NCI-H2081 treated with DMSO at 0.1 percent for 48 hours (cell line): ENCODE data around the gene KLHL26.

Source experiments
- DNase-seq: peaks from one replicate; lab custom pipeline; 2025; lab: John Stamatoyannopoulos, UW

The KLHL26 gene

GRCh38 chr19:18646535-18647370, 9.9 kb downstream of the KLHL26 start:
- DNase-seq = no peak

DNA sequence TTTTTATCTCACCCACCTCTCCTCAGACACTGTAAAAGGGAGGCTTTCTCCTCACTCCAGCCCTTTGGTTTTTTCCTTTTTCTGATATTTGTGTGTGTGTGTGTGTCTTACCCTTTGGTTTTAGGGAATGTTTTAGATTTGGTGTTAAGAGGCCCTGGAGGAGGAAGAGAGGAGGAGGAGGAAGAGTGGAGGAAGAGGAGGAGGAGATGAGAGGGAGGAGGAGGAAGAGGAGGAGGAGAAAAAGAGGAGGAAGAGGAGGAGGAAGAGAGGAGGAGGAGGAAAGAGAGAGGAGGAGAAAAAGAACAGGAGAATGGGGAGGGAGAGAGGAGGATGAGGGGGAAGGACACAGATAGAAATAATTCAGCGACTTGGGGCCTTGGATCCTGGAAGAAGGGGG, 10.5 kb downstream of the KLHL26 start:
- DNase-seq = no peak

DNA sequence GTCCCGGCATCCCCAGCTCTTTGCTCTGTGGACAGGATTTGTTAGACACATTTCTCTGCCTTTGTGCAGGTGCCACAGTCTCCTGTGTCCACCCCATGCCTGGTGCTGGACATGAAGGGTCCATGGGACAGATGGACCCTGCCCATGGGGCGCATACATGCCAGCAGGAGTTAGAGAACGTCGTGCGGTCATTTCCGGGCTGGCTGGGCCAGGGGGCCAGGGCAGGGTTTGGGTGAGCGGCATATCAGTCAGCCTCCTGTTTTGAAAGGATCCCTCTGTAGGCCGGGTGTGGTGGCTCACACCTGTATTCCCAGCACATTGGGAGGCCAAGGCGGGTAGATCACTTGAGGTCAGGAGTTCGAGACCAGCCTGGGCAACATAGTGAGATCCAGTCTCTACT, 11.0 kb downstream of the KLHL26 start:
- no peak for DNase-seq

DNA sequence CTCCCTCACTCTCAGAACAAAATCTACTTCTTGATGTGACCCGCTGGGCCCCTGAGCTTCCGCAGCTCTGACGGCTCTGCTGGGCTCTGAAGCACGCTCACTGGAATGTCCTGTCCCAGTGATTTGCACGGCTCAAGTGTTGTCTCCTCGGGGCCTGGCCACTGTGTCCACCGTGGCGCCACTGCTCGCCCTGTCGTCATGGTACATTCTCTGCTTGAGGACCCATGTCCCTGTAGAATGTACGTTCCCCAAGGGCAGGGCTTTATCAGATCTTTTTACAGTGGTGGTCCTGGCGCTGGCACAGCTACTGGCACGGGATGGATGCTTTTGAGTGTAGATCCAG, 12.1 kb downstream of the KLHL26 start:
- DNase-seq = no peak

DNA sequence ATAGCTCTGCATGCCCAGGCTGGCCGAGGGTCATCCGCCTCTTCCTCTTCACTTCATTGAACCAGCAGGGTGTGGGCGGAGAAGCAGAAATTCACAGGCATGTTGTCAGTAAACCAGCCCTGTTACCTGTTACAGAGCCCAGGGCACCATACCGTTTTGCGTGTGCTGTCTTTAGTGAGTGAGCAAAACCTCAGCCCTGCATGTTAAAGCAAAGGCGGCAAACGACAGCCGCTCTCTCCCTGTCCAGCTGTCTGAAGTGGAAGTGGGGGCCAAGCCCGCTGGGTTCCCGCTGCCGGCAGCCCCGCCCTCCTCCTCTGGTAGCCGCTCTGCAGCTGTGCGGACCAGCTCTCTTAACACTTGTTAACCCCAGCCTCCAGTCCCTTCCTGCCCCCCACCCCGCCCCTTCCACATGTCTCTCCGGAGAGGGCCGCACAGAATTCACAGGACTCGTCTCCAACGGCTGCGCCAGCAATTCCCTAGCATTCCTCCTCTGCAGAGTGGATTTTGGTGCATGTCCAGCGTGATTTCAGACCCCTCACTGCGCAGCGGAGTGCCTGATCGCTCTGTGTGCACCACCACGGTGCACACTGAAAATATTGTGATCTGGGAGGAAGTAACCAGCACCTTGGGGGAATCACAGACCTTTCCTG, 12.7 kb downstream of the KLHL26 start:
- DNase-seq = no peak

GRCh38 chr19:18650021-18650390, 13.2 kb downstream of the KLHL26 start:
- DNase-seq = no peak

- no peak for DNase-seq
These were observed 13.7 kb downstream of the KLHL26 start for GRCh38 chr19:18650468-18651041.

GRCh38 chr19:18651300-18651699, 14.5 kb downstream of the KLHL26 start:
- DNase-seq = no peak

- DNase-seq = no peak
These were observed 14.9 kb downstream of the KLHL26 start for GRCh38 chr19:18651733-18652132.

- no peak for DNase-seq
These were observed 17.0 kb downstream of the KLHL26 start for GRCh38 chr19:18653853-18654252.

DNA sequence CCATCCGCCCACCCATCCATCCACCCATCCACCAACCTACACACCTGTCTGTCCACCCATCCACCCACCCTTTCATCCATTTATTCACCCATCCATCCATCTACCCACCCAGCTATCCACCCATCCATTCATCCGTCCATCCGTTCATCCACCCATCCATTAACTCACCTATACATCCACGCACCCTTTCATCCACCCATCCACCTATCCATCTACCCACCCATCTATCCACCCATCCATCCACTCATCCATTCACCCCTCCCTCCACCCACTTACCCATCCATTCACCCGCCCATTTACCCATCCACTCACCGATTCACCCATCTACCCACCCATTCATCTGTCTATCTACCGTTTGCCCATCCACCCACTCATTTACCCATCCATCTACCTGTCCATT, 17.6 kb downstream of the KLHL26 start:
- DNase-seq = no peak

DNA sequence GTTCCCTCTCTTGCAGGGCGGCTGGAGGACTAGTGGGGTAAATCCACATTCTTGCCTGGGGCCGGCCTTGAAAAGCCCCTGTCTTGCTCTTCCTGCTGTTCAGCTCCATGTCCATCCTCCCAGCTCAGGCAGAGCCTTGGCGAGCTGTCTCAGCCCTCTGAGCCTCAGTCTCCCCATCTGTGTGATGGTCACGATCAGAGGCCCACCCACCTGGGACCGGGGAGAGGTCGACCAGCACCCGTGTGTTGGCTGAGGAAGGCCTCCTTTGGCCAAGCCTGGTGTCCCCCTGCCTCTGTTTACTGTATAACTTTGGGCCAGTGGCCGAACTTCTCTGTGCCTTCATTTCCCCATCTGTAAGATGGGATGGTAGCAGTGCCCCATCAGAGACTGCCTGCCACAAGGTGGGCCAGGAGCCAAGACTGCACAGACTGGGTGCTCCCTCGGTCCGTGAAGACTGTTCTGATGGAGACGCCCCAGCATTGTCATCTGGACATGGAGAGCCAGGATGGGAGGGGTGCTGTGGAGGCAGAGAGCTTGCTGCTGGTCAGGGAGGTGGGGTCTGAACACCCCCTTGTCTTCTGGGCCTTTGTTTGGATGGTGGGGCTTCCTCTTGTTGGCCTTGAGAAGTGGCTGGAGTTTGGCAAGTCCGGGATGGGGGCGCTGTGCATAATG, 18.5 kb downstream of the KLHL26 start:
- no peak for DNase-seq

DNA sequence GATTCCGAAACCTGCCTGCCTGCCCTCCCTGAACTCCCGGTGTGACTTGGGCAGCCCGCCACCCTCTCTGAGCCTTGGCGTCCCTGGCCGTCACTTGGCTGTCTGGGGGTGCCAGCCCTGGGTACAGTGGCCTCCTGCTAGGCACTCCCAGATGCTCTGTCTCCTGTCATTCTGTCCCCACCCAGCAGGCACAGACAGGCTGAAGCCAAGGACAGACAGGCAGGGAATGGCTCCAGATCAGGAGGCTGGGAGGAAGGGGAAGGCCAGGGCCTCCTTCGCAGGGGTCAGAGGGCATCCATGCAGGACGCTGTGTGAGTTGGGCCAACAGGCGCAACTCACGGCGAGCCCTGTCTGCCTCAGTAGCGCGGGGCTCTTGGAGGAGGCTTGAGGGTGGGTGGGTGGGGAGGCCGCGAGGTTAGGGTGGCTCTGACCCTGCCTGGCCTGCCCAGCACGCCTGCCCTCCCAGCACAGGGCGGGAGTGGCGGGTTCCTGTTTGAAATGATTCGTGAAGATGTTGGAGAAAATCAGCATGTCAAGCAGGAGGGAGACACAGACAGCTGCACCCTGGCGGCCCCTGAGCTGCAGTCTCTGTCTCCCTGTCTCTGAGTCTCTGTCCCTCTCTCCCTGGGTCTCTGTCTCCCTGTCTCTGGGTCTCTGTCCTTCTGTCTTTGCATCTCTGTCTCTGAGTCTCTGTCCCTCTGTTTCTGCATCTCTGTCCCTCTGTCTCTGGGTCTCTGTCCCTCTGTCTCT, 19.7 kb downstream of the KLHL26 start:
- DNase-seq = no peak

- DNase-seq = no peak
These were observed 20.9 kb downstream of the KLHL26 start for GRCh38 chr19:18657590-18658365.

GRCh38 chr19:18658366-18658855, 21.6 kb downstream of the KLHL26 start:
- DNase-seq = no peak

DNA sequence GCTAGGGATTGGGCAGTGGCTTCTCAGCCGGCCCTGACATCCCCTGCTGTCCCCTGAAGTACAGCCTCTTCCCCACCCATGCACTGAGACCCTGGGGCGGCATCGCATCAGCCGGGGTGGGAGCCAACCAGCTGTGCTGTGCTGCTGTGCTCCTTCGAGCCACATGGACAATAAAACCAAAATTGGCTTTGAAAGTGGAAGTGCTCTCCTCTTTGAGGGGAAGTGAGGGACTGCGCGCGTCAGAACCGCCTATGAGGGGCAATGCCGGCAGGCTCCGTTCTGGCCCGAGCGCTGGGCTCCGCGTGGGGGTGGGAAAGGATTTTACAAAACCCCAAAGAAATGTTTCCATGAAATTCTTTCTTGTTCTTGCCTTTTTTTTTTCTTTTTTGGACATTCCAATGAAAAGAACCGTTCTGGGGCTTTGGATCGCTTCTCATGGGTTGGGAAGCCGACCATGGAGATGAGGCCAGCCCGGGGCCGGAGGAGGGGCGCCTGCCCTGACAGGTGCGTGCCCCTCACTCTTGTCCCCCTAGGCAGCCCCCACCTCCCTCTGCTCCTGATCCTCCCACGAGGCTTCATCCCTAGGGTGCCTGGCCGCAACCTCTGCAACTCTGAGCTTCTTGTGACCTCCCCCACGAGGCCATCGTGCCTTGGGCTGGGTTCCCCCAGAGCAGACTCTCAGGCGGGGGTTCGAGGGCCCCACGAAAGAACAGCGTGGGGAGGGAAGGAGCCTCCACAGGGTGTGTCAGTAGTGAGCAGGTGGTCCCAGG, 22.6 kb downstream of the KLHL26 start:
- no peak for DNase-seq

DNA sequence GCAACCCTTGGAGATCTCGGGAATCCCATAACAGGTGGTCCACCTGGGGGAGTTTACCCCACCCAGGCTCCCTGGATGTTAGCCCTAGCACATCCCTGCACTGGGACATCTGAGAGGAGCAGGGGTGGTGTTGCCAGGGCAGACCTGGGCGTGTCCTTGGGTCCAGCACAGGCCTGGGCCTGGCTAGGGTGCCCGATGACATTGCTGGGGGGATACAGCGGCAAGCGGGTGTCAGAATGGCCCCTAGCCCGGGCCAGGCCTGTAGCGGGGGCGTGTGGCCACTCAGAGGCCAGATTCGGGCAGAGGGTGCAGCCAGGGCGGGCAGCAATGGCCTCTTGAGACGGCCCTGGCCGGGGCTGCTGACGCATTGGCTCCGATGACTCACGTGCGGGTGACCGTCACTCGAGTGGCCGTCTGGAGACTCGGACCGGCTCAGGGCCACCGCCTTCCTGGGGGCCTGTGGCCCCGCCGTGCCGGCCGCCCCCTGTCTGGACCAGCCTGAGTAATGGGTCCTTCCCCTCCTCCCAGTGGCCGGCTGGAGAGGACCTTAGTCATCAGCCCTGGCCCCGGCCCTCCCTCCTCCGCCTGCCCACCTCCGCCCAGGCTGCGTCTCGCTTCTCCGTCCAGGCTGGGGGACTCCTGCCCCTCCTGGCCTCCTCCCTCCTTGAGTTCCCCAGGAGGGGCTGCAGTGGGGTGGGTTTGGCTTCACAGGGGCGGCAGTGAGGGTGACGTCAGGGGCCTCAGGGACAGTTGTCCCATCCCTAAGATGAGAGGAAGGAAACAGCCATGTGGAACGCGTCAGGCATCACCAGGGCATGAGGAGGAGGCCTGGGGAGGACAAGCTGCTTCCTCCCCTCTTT, 23.5 kb downstream of the KLHL26 start:
- no peak for DNase-seq

DNA sequence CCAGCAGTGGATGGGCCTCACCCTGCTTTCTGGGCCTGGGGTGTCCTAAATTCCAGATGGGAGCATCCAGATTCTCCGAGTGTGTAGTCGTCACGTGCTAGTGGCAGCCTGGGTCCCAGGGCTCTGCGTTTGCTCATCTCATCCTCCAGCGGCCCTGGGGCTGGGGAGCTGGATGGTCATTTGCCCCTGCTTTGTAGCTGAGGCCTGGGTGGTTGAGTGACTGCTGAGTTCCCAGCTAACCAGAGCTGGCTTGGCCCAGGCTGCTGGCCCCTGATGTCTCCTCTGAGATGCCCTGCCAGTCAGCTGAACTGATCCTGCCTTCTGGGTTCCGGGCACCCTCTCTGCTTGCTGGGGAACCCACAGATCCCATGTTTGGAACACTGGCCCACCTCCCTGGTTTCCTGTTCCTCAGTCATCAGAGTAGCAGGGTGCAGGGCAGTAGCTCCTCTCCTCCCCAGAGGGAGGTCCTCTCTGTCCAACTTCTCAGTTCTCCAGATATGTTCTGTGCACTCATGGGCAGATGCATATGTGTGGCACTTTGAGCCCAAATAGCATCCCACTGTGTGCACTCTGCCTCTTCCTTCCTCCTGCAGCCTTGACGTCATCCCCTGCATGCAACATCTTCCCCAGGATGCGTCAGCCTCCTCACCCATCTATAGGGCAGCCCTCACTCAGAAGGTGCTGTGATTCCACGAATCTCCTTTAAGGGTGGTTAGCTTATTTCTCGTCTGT, 24.3 kb downstream of the KLHL26 start:
- no peak for DNase-seq
